OCI-LY7 (cell line): ENCODE results near the gene DNAL4.

Experiments used
- EZH2phosphoT487 ChIP-seq: fragments of 200-600 bp; sonication (generic); IDR thresholded peaks from 2 replicates; pipeline ENCODE4 v1.6.1; 2018; ENCODE audit warnings: low read depth, borderline replicate concordance, mild to moderate bottlenecking, mixed run types, antibody characterized with exemption, low read length, moderate library complexity, mixed read lengths
- TF ChIP-seq, protein P1 (sequence below): fragments of 200-600 bp; sonication (generic); conservative IDR thresholded peaks from 2 replicates; pipeline ENCODE4 v1.5.1; 2014; ENCODE audit warnings: mild to moderate bottlenecking, antibody characterized with exemption, low read length, moderate library complexity, mixed read lengths

DNA sequence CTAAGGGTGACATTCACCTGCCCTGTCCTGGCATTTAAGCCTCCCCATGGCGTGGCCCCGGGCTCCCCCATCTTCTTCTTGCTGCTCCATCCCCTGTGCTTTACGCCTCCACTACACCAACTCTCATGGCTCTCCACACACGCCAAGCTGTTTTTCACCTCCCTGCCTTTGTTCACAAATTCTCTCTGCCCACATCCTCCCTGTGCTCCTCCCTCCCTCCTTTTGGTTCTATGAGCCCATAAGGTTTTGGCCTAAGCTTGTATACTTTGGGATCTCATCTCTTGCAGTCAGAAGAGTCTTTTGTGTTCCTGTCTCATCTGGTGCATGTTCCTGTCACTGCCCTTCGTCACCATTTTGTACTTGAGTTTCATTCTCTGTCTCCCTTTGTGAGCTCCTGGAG lies 4.6 kb upstream of the DNAL4 start:
- TF ChIP-seq, protein P1, sequence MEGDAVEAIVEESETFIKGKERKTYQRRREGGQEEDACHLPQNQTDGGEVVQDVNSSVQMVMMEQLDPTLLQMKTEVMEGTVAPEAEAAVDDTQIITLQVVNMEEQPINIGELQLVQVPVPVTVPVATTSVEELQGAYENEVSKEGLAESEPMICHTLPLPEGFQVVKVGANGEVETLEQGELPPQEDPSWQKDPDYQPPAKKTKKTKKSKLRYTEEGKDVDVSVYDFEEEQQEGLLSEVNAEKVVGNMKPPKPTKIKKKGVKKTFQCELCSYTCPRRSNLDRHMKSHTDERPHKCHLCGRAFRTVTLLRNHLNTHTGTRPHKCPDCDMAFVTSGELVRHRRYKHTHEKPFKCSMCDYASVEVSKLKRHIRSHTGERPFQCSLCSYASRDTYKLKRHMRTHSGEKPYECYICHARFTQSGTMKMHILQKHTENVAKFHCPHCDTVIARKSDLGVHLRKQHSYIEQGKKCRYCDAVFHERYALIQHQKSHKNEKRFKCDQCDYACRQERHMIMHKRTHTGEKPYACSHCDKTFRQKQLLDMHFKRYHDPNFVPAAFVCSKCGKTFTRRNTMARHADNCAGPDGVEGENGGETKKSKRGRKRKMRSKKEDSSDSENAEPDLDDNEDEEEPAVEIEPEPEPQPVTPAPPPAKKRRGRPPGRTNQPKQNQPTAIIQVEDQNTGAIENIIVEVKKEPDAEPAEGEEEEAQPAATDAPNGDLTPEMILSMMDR: no peak
- no peak for TF ChIP-seq EZH2phosphoT487
